ENCODE results near the gene KCNK3. TPM values are rescaled to one million over a fixed set of nuclear protein-coding genes. Genes with fewer than 3 reads are reported as not detected.
A peak's percentile ranks its signal among the peaks of the same experiment; 100 is the strongest.

The KCNK3 gene
- total and polyA plus RNA-seq, 2 donors from 2014 or later, result 2.1 to 8.1 TPM

DNA sequence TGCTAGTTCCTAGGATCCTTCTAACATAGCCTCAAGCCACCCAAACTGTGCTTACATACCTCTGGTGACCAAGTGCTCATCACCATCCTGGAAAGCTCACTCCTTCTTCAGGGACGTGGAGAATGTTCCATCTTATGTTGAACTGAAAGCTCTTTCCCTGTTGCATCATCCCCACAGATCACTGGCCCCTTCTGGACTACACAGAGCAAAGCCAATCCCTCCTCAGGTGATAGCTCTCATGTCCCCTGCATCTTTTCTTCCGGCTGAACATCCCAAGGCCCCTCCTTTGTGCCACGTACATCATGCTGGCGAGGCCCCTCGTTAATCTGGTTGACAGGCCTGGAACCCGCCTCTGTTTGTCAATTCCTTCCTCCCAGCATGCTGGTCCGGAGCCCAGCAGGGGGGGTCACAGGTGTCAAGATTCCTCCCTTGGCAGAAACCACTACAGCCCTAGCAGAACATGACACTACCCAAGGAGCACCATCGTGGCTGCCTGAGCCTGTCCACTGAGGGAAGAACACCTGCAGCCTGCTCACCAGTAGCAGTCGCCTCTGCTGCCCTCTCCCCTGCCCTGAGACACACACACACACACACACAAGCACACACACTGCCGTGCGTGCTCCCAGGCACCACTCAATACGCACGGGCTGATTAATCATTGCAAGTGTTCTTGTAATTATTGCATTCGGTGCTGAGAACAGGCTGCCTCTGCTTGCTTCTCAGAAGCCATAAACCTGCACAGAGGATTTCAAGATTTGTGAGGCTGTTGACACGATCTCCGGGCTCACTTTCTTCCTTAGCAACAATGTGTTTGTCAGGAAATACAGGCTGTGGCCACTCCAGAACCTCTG lies 6.3 kb upstream of the KCNK3 start:
- intact Hi-C loops (cut with DNase I), result no loop called here
- Histone ChIP-seq H3K36me3 (ENCODE audit: control insufficient read depth in 2 of 3, insufficient read depth in 3 of 3, low read length in 3 of 3) (no peaks in the 10 kb centered on the region), H3K4me1 (ENCODE audit: control insufficient read depth in 2 of 3, insufficient read depth in 2 of 3, low read depth in 1 of 3, low read length in 3 of 3) (peaks cover 0 to 6% (median 2%) of the 10 kb centered on the region in 3 donors), H3K9ac (ENCODE audit: low read length in 3 of 3) (no peak overlapping the region), H3K27me3 (ENCODE audit: control insufficient read depth, insufficient read depth, low read length) (no peaks in the 10 kb centered on the region), H3K9me3 (ENCODE audit: control insufficient read depth in 2 of 3, insufficient read depth in 1 of 3, low read length in 3 of 3) (no peaks in the 10 kb centered on the region), H3K27ac (ENCODE audit: low read depth in 2 of 2, low read length in 2 of 2) (no peak overlapping the region), H3K4me3 (ENCODE audit: low read length in 3 of 3) (no peak overlapping the region)
- FAIRE-seq (no peak), DNase-seq (peak; percentile 86 to 94 (median 89))
- TF ChIP-seq, protein P1, sequence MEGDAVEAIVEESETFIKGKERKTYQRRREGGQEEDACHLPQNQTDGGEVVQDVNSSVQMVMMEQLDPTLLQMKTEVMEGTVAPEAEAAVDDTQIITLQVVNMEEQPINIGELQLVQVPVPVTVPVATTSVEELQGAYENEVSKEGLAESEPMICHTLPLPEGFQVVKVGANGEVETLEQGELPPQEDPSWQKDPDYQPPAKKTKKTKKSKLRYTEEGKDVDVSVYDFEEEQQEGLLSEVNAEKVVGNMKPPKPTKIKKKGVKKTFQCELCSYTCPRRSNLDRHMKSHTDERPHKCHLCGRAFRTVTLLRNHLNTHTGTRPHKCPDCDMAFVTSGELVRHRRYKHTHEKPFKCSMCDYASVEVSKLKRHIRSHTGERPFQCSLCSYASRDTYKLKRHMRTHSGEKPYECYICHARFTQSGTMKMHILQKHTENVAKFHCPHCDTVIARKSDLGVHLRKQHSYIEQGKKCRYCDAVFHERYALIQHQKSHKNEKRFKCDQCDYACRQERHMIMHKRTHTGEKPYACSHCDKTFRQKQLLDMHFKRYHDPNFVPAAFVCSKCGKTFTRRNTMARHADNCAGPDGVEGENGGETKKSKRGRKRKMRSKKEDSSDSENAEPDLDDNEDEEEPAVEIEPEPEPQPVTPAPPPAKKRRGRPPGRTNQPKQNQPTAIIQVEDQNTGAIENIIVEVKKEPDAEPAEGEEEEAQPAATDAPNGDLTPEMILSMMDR (IDR thresholded peaks at IDR 0.05; ENCODE audit: borderline replicate concordance, extremely low read depth, insufficient read depth), result no peak

DNA sequence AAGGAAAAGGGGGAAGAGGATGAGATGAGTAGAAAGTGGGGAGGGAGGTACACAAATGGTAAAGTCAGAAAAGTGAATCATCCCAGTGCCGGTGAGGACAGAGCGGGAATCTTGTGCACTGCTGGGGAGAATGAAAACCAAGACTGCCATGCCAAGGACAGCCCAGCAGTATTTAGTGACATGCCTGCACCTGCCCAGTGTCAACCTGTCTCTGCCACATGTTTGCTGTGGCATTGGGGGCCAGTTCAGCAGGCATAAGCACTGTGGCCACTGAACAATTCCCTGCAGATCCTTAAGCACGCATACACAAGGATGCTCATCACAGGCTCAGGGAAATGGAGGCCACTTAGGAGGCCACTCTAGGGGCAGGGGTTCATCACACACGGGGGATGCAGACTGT lies 5.2 kb upstream of the KCNK3 start:
- Histone ChIP-seq H3K36me3 (ENCODE audit: control insufficient read depth in 2 of 3, insufficient read depth in 3 of 3, low read length in 3 of 3) (no peaks in the 10 kb centered on the region), H3K27me3 (ENCODE audit: control insufficient read depth, insufficient read depth, low read length) (no peaks in the 10 kb centered on the region), H3K9me3 (ENCODE audit: control insufficient read depth in 2 of 3, insufficient read depth in 1 of 3, low read length in 3 of 3) (no peaks in the 10 kb centered on the region), H3K27ac (ENCODE audit: low read depth in 2 of 2, low read length in 2 of 2) (no peak overlapping the region), H3K9ac (ENCODE audit: low read length in 3 of 3) (no peak overlapping the region), H3K4me1 (ENCODE audit: control insufficient read depth in 2 of 3, insufficient read depth in 2 of 3, low read depth in 1 of 3, low read length in 3 of 3) (peaks cover 0 to 6% (median 5%) of the 10 kb centered on the region in 3 donors), H3K4me3 (ENCODE audit: low read length in 3 of 3) (no peak overlapping the region)
- TF ChIP-seq, protein P1 (IDR thresholded peaks at IDR 0.05; ENCODE audit: borderline replicate concordance, extremely low read depth, insufficient read depth), result no peak
- intact Hi-C loops (cut with DNase I), result no loop called here
- DNase-seq, result no peak
- FAIRE-seq, result no peak

DNA sequence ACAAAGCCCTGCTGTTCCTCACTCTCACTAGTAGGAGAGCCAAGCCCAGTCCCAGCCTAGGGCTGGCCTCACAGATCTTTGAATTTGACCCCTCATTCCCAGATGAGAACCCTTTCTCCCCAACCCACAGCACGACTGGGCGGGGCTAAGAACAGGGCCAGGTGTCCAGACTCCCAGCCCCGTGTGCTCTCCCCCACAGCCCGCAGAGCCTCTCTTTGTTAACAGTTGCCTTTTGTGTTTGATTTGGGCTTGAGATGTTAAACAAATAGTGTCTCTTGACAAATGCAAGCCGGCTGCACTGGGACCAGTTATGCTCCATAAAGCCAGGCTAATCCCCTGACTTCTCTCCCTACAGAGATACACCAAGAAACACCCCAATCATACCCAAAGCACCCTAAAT lies 4.7 kb upstream of the KCNK3 start:
- Histone ChIP-seq H3K27ac (ENCODE audit: low read depth in 2 of 2, low read length in 2 of 2) (no peak overlapping the region), H3K4me3 (ENCODE audit: low read length in 3 of 3) (no peak overlapping the region), H3K36me3 (ENCODE audit: control insufficient read depth in 2 of 3, insufficient read depth in 3 of 3, low read length in 3 of 3) (no peaks in the 10 kb centered on the region), H3K27me3 (ENCODE audit: control insufficient read depth, insufficient read depth, low read length) (no peaks in the 10 kb centered on the region), H3K9me3 (ENCODE audit: control insufficient read depth in 2 of 3, insufficient read depth in 1 of 3, low read length in 3 of 3) (no peaks in the 10 kb centered on the region), H3K4me1 (ENCODE audit: control insufficient read depth in 2 of 3, insufficient read depth in 2 of 3, low read depth in 1 of 3, low read length in 3 of 3) (peaks cover 0 to 6% (median 5%) of the 10 kb centered on the region in 3 donors), H3K9ac (ENCODE audit: low read length in 3 of 3) (no peak overlapping the region)
- intact Hi-C loops (cut with DNase I), result no loop called here
- TF ChIP-seq, protein P1 (IDR thresholded peaks at IDR 0.05; ENCODE audit: borderline replicate concordance, extremely low read depth, insufficient read depth), result no peak
- FAIRE-seq (no peak), DNase-seq (peak in 1 of 5 donors; percentile 26)
